SK-N-SH treated with all-trans-retinoic acid at 6 μM for 48 hours (cell line): ENCODE results near the gene GMPS.

Experiments used
- ATAC-seq: fragments of 200-7000 bp; cut with Tn5 transposase; 3 replicates; pipeline ENCODE4 v1.9.1; 2020; ENCODE audit warnings: mild to moderate bottlenecking, moderate library complexity
- ARNTL ChIP-seq: fragments of 450-650 bp; formaldehyde crosslinking; IDR thresholded peaks from 2 replicates; pipeline ENCODE4 v1.5.0; 2020; ENCODE audit warnings: low read depth, mild to moderate bottlenecking, moderate library complexity, borderline replicate concordance
- BACH2 ChIP-seq: fragments of 250-450 bp; sonication (Bioruptor Pico); IDR thresholded peaks from 2 replicates; pipeline ENCODE4 v1.9.0; 2021; ENCODE audit warnings: mild to moderate bottlenecking, borderline replicate concordance
- CSDC2 ChIP-seq: fragments of 250-450 bp; sonication (Bioruptor Pico); IDR thresholded peaks from 2 replicates; pipeline ENCODE4 v1.5.0; 2020; ENCODE audit warnings: mild to moderate bottlenecking, moderate library complexity
- CSRNP3 ChIP-seq: fragments of 250-450 bp; sonication (Bioruptor Pico); IDR thresholded peaks from 2 replicates; pipeline ENCODE4 v1.5.1; 2021; ENCODE audit warnings: mild to moderate bottlenecking, moderate library complexity
- ESRRG ChIP-seq: fragments of 250-450 bp; sonication (Bioruptor Pico); IDR thresholded peaks from 2 replicates; pipeline ENCODE4 v1.6.1; 2021; ENCODE audit warnings: mild to moderate bottlenecking
- OSR1 ChIP-seq: fragments of 250-450 bp; sonication (Bioruptor Pico); IDR thresholded peaks from 2 replicates; pipeline ENCODE4 v1.8.0; 2022; ENCODE audit warnings: moderate library complexity, mild to moderate bottlenecking, inconsistent platforms
- POU6F1 ChIP-seq: fragments of 250-450 bp; sonication (Bioruptor Pico); IDR thresholded peaks from 2 replicates; pipeline ENCODE4 v1.8.0; 2021; ENCODE audit warnings: low read depth, mild to moderate bottlenecking, moderate library complexity, borderline replicate concordance
- PPARA ChIP-seq: fragments of 250-450 bp; sonication (Bioruptor Pico); IDR thresholded peaks from 2 replicates; pipeline ENCODE4 v1.5.0; 2020; ENCODE audit warnings: mild to moderate bottlenecking, borderline replicate concordance
- RARB ChIP-seq: fragments of 250-450 bp; sonication (Bioruptor Pico); IDR thresholded peaks from 2 replicates; pipeline ENCODE4 v1.8.0; 2021; ENCODE audit warnings: mild to moderate bottlenecking, moderate library complexity
- TCF4 ChIP-seq: fragments of 250-450 bp; sonication (Bioruptor Pico); IDR thresholded peaks from 2 replicates; pipeline ENCODE4 v1.8.0; 2021; ENCODE audit warnings: mild to moderate bottlenecking, moderate library complexity, borderline replicate concordance
- TOX ChIP-seq: fragments of 250-450 bp; sonication (Bioruptor Pico); IDR thresholded peaks from 2 replicates; pipeline ENCODE4 v1.8.0; 2021; ENCODE audit warnings: mild to moderate bottlenecking, moderate library complexity, borderline replicate concordance
- ZC3H10 ChIP-seq: fragments of 250-450 bp; sonication (Bioruptor Pico); IDR thresholded peaks from 2 replicates; pipeline ENCODE4 v1.5.1; 2021; ENCODE audit warnings: mild to moderate bottlenecking, moderate library complexity
- ZFP3 ChIP-seq: fragments of 250-450 bp; sonication (Bioruptor Pico); IDR thresholded peaks from 2 replicates; pipeline ENCODE4 v1.5.0; 2020; ENCODE audit warnings: mild to moderate bottlenecking, moderate library complexity
- ZFP30 ChIP-seq: fragments of 450-650 bp; formaldehyde crosslinking; IDR thresholded peaks from 2 replicates; pipeline ENCODE4 v1.5.0; 2022; ENCODE audit warnings: mild to moderate bottlenecking, moderate library complexity
- ZNF70 ChIP-seq: fragments of 450-650 bp; formaldehyde crosslinking; IDR thresholded peaks from 2 replicates; pipeline ENCODE4 v1.5.0; 2020; ENCODE audit warnings: mild to moderate bottlenecking, moderate library complexity
- ZNF8 ChIP-seq: fragments of 450-650 bp; formaldehyde crosslinking; IDR thresholded peaks from 2 replicates; pipeline ENCODE4 v1.5.0; 2020; ENCODE audit warnings: mild to moderate bottlenecking, moderate library complexity
- TF ChIP-seq, protein P1 (sequence below): fragments of 250-450 bp; sonication (Bioruptor Pico); IDR thresholded peaks from 2 replicates; pipeline ENCODE4 v1.8.0; 2020; ENCODE audit warnings: mild to moderate bottlenecking, moderate library complexity, borderline replicate concordance
- TF ChIP-seq, protein P2 (sequence below): fragments of 250-450 bp; sonication (Bioruptor Pico); IDR thresholded peaks from 2 replicates; pipeline ENCODE4 v1.5.0; 2020; ENCODE audit warnings: mild to moderate bottlenecking, moderate library complexity

The GMPS gene

DNA sequence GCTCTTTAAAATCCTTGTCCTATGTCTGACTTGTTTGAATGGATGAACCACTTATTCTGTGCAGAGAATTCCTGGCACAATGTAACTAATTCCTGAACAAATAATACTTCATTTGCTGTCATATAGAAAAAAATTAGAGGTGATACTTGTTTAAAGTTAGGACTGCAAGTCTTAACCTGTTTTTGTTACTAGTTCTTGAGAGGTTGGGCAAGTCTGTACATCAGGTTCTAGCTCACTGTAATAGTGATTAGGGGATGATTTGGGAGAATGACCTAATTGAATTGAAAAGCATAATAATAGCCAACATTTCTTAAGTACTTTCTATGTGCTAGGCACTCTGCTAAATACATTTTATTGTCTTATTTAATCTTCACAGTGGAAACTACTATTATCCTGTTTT lies 49.3 kb downstream of the GMPS start:
- TF ChIP-seq, protein P1, sequence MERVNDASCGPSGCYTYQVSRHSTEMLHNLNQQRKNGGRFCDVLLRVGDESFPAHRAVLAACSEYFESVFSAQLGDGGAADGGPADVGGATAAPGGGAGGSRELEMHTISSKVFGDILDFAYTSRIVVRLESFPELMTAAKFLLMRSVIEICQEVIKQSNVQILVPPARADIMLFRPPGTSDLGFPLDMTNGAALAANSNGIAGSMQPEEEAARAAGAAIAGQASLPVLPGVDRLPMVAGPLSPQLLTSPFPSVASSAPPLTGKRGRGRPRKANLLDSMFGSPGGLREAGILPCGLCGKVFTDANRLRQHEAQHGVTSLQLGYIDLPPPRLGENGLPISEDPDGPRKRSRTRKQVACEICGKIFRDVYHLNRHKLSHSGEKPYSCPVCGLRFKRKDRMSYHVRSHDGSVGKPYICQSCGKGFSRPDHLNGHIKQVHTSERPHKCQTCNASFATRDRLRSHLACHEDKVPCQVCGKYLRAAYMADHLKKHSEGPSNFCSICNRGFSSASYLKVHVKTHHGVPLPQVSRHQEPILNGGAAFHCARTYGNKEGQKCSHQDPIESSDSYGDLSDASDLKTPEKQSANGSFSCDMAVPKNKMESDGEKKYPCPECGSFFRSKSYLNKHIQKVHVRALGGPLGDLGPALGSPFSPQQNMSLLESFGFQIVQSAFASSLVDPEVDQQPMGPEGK = no peak
- TF ChIP-seq ZFP30 (CRISPR knock-in tag) (no peak), POU6F1 (CRISPR knock-in tag) (no peak), ZNF70 (CRISPR knock-in tag) (no peak), ZC3H10 (CRISPR knock-in tag) (no peak), PPARA (CRISPR knock-in tag) (no peak), ARNTL (CRISPR knock-in tag) (no peak), CSDC2 (CRISPR knock-in tag) (no peak), TCF4 (CRISPR knock-in tag) (no peak), OSR1 (CRISPR knock-in tag) (no peak), ZNF8 (CRISPR knock-in tag) (no peak)
- TF ChIP-seq, protein P2, sequence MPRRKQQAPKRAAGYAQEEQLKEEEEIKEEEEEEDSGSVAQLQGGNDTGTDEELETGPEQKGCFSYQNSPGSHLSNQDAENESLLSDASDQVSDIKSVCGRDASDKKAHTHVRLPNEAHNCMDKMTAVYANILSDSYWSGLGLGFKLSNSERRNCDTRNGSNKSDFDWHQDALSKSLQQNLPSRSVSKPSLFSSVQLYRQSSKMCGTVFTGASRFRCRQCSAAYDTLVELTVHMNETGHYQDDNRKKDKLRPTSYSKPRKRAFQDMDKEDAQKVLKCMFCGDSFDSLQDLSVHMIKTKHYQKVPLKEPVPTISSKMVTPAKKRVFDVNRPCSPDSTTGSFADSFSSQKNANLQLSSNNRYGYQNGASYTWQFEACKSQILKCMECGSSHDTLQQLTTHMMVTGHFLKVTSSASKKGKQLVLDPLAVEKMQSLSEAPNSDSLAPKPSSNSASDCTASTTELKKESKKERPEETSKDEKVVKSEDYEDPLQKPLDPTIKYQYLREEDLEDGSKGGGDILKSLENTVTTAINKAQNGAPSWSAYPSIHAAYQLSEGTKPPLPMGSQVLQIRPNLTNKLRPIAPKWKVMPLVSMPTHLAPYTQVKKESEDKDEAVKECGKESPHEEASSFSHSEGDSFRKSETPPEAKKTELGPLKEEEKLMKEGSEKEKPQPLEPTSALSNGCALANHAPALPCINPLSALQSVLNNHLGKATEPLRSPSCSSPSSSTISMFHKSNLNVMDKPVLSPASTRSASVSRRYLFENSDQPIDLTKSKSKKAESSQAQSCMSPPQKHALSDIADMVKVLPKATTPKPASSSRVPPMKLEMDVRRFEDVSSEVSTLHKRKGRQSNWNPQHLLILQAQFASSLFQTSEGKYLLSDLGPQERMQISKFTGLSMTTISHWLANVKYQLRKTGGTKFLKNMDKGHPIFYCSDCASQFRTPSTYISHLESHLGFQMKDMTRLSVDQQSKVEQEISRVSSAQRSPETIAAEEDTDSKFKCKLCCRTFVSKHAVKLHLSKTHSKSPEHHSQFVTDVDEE (CRISPR knock-in tag) = no peak
- no peak for ATAC-seq

DNA sequence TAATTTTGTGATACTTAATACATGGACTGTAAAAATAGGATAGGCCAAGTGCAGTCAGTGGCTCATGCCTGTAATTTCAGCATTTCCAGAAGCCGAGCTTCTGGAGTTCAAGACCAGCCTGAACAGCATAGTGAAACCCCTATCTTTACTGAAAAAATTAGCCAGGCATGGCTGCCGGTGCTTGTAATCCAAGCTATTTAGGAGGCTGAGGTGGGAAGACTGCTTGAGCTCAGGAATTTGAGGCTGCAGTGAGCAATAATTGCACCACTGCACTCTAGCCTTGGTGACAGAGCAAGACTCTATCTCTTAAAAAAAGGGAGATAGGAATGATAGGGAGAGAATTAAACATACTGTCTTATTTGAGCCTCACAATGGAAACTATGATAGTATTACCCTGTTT lies 51.0 kb downstream of the GMPS start:
- no peak for ATAC-seq
- TF ChIP-seq ZFP3 (CRISPR knock-in tag) = no peak
- TF ChIP-seq, protein P2 (CRISPR knock-in tag) = no peak
- no peak for TF ChIP-seq ZC3H10 (CRISPR knock-in tag)
- TF ChIP-seq PPARA (CRISPR knock-in tag) = no peak
- TF ChIP-seq ESRRG (CRISPR knock-in tag) = no peak
- TF ChIP-seq BACH2 = no peak
- no peak for TF ChIP-seq CSRNP3 (CRISPR knock-in tag)
- no peak for TF ChIP-seq TOX (CRISPR knock-in tag)
- TF ChIP-seq OSR1 (CRISPR knock-in tag) = no peak
- TF ChIP-seq, protein P1 = no peak
- no peak for TF ChIP-seq ZNF8 (CRISPR knock-in tag)
- TF ChIP-seq ZNF70 (CRISPR knock-in tag) = no peak
- no peak for TF ChIP-seq RARB (CRISPR knock-in tag)
